ENCODE results near the gene TBC1D7.

GRCh38 chr6:13273931-13274706 lies 54.2 kb downstream of the TBC1D7 start:
- TF ChIP-seq CTCF (IDR thresholded peaks at IDR 0.05) (no peak), EZH2 (IDR thresholded peaks at IDR 0.05; ENCODE audit: borderline replicate concordance, insufficient read depth, low read depth, low read length, poor library complexity, severe bottlenecking) (no peak)

All from B cell (primary cell).